Thymus (tissue), 11 donors: ENCODE results near the gene GDPD5. TPM values are rescaled to one million over a fixed set of nuclear protein-coding genes. Genes with fewer than 3 reads are reported as not detected.

ENCODE experiments used
- DNase-seq, 9 donors: peaks; one replicate each; pipeline ENCODE4 v3.0.0-alpha.2; 2013; ENCODE audit warnings: low spot score in 9 of 9, low read depth in 6 of 9, missing footprints in 1 of 9
- H3K27ac ChIP-seq, 2 donors: one replicate each; pipeline ENCODE4 v1.5.1; 2013; ENCODE audit warnings: control low read depth in 1 of 2, low read depth in 1 of 2, low read length in 1 of 2, mild to moderate bottlenecking in 1 of 2, moderate library complexity in 1 of 2
- H3K27me3 ChIP-seq, 2 donors: one replicate each; pipeline ENCODE4 v1.5.1; 2013; ENCODE audit warnings: low read length in 1 of 2; ENCODE audit not compliant: control insufficient read depth in 2 of 2, insufficient read depth in 1 of 2
- H3K36me3 ChIP-seq, 2 donors: one replicate each; pipeline ENCODE4 v1.5.1; 2013; ENCODE audit warnings: low read length in 1 of 2, mild to moderate bottlenecking in 1 of 2, moderate library complexity in 1 of 2; ENCODE audit not compliant: control insufficient read depth in 2 of 2, insufficient read depth in 2 of 2
- H3K4me1 ChIP-seq, 2 donors: one replicate each; pipeline ENCODE4 v1.5.1; 2013; ENCODE audit warnings: low read length in 2 of 2; ENCODE audit not compliant: control insufficient read depth in 2 of 2, insufficient read depth in 2 of 2
- H3K4me3 ChIP-seq, 2 donors: one replicate each; pipeline ENCODE4 v1.5.1; 2013; ENCODE audit warnings: low read length in 2 of 2, control low read depth in 1 of 2, mild to moderate bottlenecking in 1 of 2
- H3K9me3 ChIP-seq, 2 donors: one replicate each; pipeline ENCODE4 v1.5.1; 2013; ENCODE audit warnings: low read length in 1 of 2, mild to moderate bottlenecking in 1 of 2; ENCODE audit not compliant: control insufficient read depth in 2 of 2, insufficient read depth in 1 of 2
- WGBS: extraction: QIAGEN DNeasy Blood & Tissue Kit; methylation state at CpG from one replicate; pipeline ENCODE4 v1.1.7; 2013; 5-methylcytosine and 5-hydroxymethylcytosine counted together
- polyA plus RNA-seq: library from polyadenylated mRNA; stranded (reverse); fragments of 200-250 nt; gene quantifications from one replicate; pipeline ENCODE4 v1.2.3, GENCODE V29; 2013
- total RNA-seq: library from RNA; stranded (reverse); fragments of 120-200 nt; gene quantifications from one replicate; pipeline ENCODE4 v1.2.4, GENCODE V29; 2013
- donor health status: healthy.

The GDPD5 gene
- total and polyA plus RNA-seq, 2 donors = 3.1 to 25.3 TPM

DNA sequence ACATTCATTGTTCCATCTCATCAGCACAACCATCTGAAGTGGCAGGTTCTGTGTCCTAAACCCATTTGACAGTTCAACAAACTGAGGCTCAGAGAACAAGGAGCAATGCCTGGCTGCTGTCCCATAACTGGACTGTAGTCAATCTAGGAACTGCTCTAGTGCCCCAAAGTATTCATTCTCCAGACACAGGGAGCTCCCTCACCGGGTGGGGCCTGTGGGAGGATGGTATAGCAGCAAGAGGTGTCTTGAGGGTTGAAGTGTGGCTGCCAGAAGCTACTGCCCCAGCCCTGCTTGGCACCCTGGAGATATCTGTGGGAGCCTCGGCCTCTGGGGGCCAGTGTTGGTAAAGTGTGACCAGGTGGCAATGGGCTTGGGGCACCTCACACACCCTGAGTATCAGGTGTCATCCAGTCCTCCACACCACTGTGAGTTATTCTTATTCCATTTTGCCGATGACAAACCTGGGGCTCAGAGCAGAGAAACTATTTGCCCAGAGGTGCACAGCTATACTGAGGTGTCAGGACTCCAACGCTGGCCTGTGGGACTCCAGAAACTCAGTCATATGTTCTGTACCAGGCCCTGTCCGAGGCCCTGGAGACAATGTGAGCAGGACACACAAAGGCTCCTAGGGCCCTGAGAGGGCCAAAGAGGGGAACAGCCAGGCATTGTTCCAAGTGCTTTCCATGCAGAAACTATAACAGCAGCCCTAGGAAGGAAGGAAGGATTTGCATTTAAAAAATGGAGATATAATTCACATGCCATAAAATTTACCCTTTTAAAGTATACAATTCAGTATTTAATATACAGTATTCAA, 46.8 kb downstream of the GDPD5 start:
- DNase-seq = no peak
- Histone ChIP-seq H3K4me1 (peaks cover 9 to 21% of the 10 kb centered on the region in 2 donors), H3K36me3 (no peaks in the 10 kb centered on the region), H3K27me3 (no peaks in the 10 kb centered on the region), H3K9me3 (no peaks in the 10 kb centered on the region), H3K4me3 (no peak overlapping the region), H3K27ac (no peak overlapping the region)
- WGBS = 96% methylated on average over 5 of the region's 5 CpGs

DNA sequence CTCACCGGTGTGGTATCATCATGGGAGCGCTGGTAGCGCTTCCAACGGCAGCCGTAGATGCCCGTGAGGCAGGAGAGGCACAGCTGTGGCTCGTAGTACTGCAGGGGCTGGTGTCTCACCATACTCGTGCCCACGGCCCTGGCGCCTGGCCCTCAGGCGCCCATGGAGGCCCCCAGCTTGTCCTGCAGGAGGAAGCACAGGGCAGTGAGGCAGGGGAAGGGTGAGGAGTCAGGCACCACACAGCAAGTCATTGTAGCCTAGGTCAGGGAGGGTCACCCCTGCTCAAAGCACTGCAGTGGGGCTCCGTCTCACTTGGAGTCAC, 48.2 kb downstream of the GDPD5 start:
- H3K27me3 ChIP-seq = no peaks in the 10 kb centered on the region
- DNase-seq = no peak
- no peaks in the 10 kb centered on the region for H3K9me3 ChIP-seq
- H3K4me1 ChIP-seq = peaks cover 9 to 21% of the 10 kb centered on the region in 2 donors
- H3K4me3 ChIP-seq = no peak overlapping the region
- 93% methylated on average over 12 of the region's 12 CpGs for WGBS
- no peaks in the 10 kb centered on the region for H3K36me3 ChIP-seq
- no peak overlapping the region for H3K27ac ChIP-seq

DNA sequence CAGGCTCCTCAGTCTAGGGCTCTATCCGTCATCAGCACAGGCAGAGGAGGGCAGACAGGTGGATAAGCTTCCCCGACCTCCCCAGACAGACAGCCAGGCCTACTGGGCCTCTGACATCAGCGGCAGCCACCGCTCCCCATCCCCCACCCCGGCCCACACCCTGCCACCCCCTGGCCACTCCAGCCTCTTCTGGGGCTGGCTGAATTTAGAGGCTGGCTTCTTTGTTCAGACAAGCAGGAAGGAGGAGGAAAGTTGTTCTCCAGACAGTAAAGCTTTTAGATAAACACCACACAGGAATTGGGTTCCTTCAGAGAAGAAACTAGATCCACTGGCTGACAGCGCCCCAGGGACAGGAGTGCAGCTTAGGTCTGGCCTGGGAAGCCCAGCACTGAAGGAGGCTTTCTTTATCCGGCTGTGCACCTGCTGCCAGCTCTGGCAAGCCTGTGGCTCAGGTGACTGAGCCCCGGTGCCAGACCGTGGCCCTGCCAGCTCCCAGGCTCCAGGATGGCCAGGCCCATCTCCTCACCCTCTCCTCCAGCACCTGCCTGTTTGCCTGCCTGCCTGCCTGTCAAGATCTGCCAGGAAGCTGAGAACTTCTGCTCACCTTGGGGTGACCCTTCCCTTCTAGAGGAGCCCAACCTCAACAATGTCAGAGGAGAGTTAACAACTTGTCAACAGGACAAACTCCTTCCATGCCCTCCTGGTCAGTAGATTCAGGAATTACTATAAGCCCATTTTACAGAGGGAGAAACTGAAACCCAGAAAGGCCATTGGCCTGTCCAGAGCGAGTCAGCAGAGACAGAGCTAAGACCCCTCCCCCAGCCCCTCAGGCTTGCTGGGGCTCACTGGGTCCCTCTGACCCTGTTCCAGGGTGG, 48.8 kb downstream of the GDPD5 start:
- H3K9me3 ChIP-seq = no peaks in the 10 kb centered on the region
- no peak overlapping the region for H3K27ac ChIP-seq
- no peaks in the 10 kb centered on the region for H3K27me3 ChIP-seq
- no peak for DNase-seq
- H3K36me3 ChIP-seq = no peaks in the 10 kb centered on the region
- 94% methylated on average over 10 of the region's 10 CpGs for WGBS
- H3K4me1 ChIP-seq = peaks cover 9 to 26% of the 10 kb centered on the region in 2 donors
- no peak overlapping the region for H3K4me3 ChIP-seq

DNA sequence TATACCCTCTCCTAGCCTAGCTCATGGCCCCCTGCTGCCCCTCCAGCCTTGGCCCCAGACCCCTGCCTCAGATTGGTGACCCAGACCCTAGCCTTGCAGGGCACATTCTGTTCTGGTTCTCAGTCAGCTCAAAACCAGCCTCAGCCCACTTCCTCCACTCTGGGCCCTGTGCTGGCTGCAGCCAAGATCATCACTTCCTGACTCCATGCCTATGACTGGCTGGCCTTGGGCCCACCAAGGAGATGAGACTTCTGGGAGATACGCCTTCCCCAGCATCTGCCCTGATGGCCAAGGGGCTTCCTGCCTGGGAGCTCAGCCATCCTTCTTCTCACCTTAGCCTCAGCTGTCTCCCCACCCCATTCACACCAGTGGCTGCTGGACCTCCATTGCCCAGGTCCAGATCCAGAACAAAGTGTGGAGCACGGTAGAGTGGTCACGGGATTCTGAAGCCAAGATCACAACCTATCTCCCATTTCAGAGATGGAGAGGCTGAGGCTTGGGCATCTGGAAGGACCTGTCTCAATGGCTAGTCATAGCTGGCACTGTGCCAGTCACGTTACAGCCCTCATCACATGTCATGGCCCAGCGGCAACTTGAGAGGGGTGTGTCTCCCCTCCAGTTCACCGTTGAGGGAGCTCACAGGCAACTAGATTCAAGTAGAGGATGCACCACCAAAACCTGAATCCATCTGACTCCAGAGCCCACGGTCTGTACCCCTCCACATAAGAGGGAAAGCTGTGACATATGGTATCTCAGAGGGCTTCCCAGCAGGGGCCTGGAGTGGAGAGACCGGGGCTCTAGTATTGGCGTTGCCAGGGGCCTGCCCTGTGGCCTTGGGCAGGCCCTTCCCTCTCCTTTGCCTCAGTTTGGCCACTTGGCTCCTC, 49.7 kb downstream of the GDPD5 start:
- H3K4me1 ChIP-seq = peaks cover 9 to 27% of the 10 kb centered on the region in 2 donors
- no peak for DNase-seq
- no peaks in the 10 kb centered on the region for H3K36me3 ChIP-seq
- H3K27me3 ChIP-seq = no peaks in the 10 kb centered on the region
- H3K27ac ChIP-seq = peak overlapping the region; percentile 47 to 75
- no peaks in the 10 kb centered on the region for H3K9me3 ChIP-seq
- H3K4me3 ChIP-seq = no peak overlapping the region
- WGBS = 92% methylated on average over 9 of the region's 9 CpGs

DNA sequence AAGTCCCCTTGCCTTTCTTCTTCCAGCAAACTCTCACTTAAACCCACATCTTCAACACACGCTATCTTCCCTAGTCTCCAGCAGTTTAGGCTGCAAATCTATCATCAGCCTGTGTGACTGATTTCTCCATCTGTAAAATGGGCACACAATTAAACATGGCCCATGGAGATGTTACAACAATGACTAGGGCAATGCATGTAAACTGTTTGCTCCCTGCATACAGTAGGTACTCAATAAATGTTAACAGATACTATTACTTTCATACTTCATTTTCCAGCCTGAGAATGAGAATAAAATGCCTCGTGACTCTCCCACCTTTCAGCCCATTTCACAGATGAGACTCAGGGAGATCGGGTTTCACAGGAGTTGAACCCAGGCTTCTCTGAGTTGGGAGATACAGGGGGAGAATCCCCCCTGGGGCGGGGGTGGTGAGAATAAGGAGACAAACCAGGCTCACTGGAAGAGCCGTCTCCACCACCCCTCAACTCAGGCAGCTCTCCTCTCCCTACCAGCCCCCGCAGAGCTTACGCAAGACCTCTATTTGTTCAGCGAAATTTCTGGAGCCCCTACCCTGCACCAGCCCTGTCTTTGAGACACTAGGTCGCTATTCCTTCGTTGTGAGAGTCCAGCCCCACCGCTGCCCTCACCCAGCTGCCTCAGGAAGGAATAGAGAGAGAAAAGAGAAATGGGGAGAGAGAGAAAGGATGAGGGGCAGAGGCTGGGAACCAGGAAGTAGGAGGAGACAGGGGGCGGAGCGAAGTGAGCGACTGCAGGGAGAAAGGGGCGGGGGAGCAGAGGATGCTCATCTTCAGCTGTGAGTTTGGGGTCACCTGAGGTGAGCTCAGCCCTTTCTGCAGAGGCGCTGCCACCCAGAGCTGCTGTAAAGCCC, 50.6 kb downstream of the GDPD5 start:
- Histone ChIP-seq H3K9me3 (no peaks in the 10 kb centered on the region), H3K27ac (peak overlapping the region; percentile 52 to 75), H3K4me1 (peaks cover 9 to 27% of the 10 kb centered on the region in 2 donors), H3K27me3 (no peaks in the 10 kb centered on the region), H3K36me3 (no peaks in the 10 kb centered on the region), H3K4me3 (peak overlapping the region in 1 of 2 donors; percentile 12)
- 55% methylated on average over 16 of the region's 16 CpGs for WGBS
- peak; percentile 64 to 91 (median 80) for DNase-seq

DNA sequence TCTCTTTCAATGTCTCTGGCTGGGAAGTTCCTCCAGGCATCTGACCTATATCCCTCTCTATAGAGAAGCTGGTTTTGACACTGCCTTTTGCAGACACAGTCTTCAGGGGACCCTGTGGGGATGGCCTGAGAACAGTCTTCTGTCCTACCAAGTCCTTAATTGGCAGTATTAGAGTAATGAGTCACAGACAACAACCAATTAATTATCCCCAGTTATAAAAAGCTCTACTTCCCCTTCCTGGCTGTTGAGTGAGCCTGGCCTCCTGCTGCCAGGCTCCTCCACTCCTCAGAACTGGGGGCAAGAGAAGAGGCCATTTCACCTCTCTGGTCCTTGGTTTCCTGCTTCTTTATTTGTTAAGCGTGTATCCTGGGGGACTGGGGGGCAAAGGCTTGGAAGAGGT, 51.5 kb downstream of the GDPD5 start:
- 94% methylated on average over 1 of the region's 1 CpG for WGBS
- Histone ChIP-seq H3K27me3 (no peaks in the 10 kb centered on the region), H3K4me3 (no peak overlapping the region), H3K4me1 (peaks cover 9 to 27% of the 10 kb centered on the region in 2 donors), H3K27ac (no peak overlapping the region), H3K9me3 (no peaks in the 10 kb centered on the region), H3K36me3 (no peaks in the 10 kb centered on the region)
- no peak for DNase-seq

DNA sequence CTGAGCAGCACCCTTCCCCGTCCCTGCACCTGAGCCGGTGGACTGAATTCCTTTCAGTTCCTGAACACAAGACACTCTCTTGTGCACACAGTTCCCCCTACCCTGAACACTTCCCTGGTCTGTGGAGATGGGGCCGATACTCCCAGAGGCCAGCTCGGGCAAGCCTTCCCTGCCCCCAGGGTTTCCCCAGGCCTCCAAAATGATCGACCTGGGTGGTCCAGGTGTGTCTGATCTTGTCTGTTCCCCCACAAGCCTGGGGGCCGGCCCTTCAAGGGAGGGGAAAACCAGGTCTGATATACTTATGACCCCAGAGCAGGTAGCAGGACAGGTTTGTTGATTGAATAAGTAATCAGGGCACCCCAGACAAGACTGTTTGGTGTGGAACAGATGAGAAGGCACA, 52.1 kb downstream of the GDPD5 start:
- Histone ChIP-seq H3K4me1 (peaks cover 9 to 27% of the 10 kb centered on the region in 2 donors), H3K27me3 (no peaks in the 10 kb centered on the region), H3K4me3 (no peak overlapping the region), H3K9me3 (no peaks in the 10 kb centered on the region), H3K27ac (peak overlapping the region in 1 of 2 donors; percentile 11), H3K36me3 (no peaks in the 10 kb centered on the region)
- DNase-seq = no peak
- 92% methylated on average over 6 of the region's 6 CpGs for WGBS

DNA sequence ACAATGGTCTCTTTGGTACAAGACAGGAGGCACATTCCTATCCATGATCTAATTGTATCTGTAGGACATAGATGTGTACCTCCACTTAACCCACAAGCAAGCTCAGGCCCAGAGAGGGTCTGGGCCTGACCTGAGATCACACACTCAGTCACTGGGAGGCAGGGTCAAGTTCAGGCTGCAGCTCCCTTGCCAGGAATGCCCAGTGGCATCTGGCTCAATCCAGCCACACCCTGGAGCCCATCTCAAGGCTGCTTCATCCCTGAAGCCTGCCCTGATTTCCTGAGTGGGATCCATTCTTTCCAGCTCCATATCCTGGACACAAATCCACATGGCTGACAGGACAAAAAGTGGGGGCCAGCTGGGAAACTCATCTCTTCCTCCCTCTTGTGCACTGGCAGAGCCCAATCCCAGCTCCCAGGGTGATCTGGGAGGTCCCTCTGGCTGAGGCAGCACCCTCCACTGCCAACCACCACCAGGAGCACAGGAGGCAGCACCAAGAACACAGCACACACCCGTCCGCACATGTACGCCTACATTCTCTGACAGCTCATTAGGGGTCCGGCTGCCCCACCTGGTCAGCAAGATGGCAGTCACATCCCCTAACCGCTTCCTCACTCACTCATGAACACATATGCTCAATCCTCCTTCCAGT, 53.5 kb downstream of the GDPD5 start:
- H3K36me3 ChIP-seq = no peaks in the 10 kb centered on the region
- no peak overlapping the region for H3K27ac ChIP-seq
- H3K27me3 ChIP-seq = no peaks in the 10 kb centered on the region
- DNase-seq = no peak
- no peak overlapping the region for H3K4me3 ChIP-seq
- WGBS = 95% methylated on average over 5 of the region's 5 CpGs
- H3K9me3 ChIP-seq = no peaks in the 10 kb centered on the region
- H3K4me1 ChIP-seq = peaks cover 9 to 27% of the 10 kb centered on the region in 2 donors
